GM19395 (cell line): ENCODE data around the gene PSMF1.
A peak's percentile ranks its signal among the peaks of the same experiment; 100 is the strongest.
"Not testable (repeated sequence)": the region's sequence is repeated elsewhere in the genome, so short reads cannot be mapped to it uniquely, and the experiment has no call there.

Experiments
- ATAC-seq: cut with Tn5 transposase; IDR thresholded peaks from one replicate; pipeline ENCODE4 v1.9.1; 2021; ENCODE audit warnings: mild to moderate bottlenecking, moderate library complexity; ENCODE audit not compliant: unreplicated experiment

Gene PSMF1

DNA sequence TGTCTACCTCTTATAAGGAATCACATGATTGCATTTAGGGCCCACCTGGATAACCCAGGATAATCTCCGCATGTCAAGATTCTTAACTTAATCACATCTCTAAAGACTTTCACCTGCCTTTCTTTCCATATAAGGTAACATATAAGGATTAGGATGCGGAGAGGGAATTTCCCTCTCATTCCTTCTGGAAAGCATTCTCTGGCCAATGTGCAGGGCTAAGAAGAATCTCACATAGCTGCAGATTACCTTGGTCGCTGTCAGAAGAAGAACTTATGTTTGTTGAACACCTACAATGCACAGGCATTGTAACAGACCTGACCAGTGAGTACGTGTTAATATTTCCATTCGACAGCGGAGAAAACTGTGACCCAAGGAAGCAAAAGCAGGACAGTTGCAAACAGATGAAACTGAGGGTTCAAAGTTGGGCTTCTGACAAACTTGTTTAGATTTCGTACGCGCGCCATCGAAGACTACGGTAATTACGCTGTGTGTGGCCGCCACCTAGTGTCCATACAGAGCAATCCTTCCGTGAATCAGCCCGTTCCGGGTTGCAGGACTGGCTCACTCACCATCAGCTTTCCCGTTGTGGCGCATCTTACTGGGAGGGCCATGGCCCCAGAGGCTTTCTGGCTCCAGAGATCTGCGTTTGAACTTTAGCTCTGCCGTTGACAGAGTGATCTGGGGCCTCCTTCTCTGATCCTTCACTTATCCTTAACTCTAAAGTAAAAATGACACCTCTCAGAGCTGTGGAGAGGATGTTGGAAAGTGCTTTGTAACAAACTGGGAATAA is 94.4 kb downstream of the PSMF1 start:
- peak; percentile 58 for ATAC-seq

DNA sequence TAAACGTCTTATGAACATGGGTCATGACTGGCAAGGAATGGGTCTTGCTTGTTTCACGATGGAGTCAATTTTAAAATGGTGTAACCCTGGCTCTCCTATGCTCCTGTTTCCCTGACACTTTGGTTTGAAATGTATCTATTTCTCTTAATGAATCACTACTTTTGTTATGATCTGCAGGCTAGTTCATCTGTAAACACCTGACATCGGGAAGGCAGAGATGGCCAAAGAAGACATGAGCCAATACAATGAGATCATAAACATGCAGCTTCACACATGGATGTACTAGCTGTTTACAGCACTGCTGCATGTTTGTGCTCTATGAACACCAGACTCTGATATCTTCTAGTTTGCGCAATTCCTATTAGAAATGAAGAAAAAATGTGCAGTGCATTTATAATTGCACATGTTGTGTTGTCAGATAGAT is 96.4 kb downstream of the PSMF1 start:
- no peak for ATAC-seq

DNA sequence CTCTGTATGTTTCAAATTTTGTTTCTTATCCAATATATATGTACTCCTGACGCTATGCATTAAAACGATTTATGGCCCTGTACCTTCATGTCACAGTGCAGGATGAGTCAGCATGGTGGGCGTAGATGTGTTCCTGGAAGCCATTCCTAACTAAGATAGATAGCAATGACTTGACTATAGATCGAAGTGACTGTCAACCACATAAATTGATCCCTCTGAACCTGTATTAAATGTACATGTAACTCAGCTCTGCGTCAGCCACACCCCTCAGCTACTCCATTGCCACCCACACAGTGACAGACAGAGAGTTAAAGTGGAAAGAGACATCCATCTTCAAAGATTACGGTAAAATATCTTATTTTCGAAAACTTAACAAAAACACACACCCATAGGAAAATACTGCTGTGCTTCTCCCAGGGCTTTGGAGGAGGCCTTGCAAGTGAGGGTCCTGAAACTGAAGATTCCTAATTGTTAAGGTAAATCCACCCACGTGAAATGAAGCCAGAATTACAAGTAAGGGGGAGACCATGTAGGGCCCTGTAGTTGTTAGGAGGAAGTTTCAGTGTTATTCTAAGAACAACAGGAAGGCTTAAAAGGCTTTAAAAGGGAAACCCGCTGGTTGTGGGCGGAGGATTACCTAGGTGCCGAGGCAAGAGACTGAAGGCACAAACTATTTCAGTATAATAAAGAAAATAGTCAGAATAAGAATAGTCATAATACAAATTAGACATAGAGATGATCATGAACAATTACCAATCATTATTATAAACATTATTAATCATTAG is 97.2 kb downstream of the PSMF1 start:
- no peak for ATAC-seq

DNA sequence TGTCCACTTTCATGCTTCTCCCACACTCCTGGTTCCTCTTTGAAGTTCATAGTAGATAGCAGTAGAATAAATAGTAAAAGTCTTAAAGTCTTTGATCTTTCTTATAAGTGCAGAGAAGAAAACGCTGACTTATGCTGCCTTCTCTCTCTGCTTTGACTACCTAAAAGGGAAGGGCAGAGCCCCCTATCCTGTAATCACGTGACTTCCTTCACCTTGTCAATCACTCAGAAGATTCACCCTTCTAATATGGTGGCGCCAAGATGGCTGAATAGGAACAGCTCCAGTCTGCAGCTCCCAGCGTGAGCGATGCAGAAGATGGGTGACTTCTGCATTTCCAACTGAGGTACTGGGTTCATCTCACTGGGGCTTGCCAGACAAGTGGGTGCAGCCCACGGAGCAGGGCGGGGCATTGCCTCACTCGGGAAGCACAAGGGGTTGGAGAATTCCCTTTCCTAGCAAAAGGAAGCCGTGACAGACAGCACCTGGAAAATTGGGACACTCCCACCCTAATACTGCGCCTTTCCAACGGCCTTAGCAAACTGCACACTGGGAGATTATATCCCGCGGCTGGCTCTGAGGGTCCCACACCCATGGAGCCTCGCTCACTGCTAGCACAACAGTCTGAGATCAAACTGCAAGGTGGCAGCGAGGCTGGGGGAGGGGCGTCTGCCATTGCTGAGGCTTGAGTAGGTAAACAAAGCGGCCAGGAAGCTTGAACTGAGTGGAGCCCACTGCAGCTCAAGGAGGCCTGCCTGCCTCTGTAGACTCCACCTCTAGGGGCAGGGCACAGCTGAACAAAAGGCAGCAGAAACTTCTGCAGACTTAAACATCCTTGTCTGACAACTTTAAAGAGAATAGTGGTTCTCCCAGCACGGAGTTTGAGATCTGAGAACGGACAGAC is 98.4 kb downstream of the PSMF1 start:
- not testable (repeated sequence) for ATAC-seq
